Measurements from ENCODE around the gene DIS3L2. TPM values are rescaled to one million over a fixed set of nuclear protein-coding genes. Genes with fewer than 3 reads are reported as not detected.

DIS3L2 gene
- total and polyA plus RNA-seq, 12 donors: 20.0 to 54.7 (median 30.5) TPM

DNA sequence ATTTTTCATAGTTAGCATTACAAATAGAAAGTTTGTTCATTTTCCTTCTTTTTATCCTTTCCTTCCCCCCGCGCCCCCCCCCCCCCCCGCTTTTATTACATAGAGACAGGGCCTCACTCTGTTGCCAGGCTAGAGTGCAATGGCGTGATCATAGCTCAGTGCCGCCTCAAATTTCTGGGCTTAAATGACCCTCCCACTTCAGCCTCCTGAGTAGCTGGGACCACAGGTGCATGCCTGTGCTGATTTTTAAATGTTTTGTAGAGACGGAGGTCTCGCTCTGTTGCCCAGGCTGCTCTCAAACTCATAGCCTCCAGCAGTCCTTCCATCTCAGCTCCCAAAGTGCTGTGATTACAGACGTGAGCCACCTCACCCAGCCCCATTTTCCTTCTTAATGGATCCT is 325.8 kb downstream of the DIS3L2 start:
- H3K27me3 ChIP-seq: no peaks in the 10 kb centered on the region
- H3K4me3 ChIP-seq: no peak overlapping the region
- H3K9me3 ChIP-seq (replicated peaks in 1 of 3): no peaks in the 10 kb centered on the region
- no peaks in the 10 kb centered on the region for H3K36me3 ChIP-seq (replicated peaks in 1 of 2)
- WGBS, 4 donors: 86 to 92% (median 89%) methylated on average over 7 to 8 of the region's 8 CpGs
- intact Hi-C loops (cut with DNase I): no loop called here
- DNase-seq: no peak
- H3K27ac ChIP-seq: no peak overlapping the region
- H3K4me1 ChIP-seq (replicated peaks in 1 of 2): no peaks in the 10 kb centered on the region
- TF ChIP-seq, protein P1, sequence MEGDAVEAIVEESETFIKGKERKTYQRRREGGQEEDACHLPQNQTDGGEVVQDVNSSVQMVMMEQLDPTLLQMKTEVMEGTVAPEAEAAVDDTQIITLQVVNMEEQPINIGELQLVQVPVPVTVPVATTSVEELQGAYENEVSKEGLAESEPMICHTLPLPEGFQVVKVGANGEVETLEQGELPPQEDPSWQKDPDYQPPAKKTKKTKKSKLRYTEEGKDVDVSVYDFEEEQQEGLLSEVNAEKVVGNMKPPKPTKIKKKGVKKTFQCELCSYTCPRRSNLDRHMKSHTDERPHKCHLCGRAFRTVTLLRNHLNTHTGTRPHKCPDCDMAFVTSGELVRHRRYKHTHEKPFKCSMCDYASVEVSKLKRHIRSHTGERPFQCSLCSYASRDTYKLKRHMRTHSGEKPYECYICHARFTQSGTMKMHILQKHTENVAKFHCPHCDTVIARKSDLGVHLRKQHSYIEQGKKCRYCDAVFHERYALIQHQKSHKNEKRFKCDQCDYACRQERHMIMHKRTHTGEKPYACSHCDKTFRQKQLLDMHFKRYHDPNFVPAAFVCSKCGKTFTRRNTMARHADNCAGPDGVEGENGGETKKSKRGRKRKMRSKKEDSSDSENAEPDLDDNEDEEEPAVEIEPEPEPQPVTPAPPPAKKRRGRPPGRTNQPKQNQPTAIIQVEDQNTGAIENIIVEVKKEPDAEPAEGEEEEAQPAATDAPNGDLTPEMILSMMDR (IDR thresholded peaks at IDR 0.05): no peak
- no peak for TF ChIP-seq POLR2A (IDR thresholded peaks at IDR 0.05)

DNA sequence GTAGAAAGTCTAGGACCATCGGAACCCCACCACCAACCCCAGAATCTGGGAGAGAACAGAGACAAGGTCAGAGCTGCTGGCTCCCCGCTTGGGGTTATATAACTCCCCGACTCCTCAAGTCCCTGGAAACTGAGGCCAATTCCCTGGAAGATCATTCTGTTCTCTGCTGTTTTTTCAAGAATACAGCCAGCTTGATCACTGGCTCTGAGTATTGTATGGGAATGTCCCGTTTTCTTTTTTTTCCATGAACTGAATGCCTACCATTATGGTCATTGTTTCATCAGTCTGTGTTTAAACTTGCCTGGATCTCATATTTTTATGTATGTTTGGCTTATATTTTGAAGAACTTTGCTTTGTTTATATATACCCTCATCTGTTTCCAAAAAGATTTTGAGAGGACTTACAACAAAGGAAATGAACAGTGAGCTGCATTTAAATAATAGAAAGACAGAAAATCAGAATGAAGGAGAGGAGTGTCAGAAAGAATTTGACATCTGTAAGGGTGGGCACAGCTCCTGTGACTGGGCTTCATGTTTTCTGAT is 327.0 kb downstream of the DIS3L2 start:
- Histone ChIP-seq H3K36me3 (replicated peaks in 1 of 2) (no peaks in the 10 kb centered on the region), H3K4me3 (no peak overlapping the region), H3K9me3 (replicated peaks in 1 of 3) (no peaks in the 10 kb centered on the region), H3K27ac (no peak overlapping the region), H3K27me3 (no peaks in the 10 kb centered on the region), H3K4me1 (replicated peaks in 1 of 2) (no peaks in the 10 kb centered on the region)
- 85 to 90% (median 87%) methylated on average over 4 of the region's 4 CpGs for WGBS, 4 donors
- intact Hi-C loops (cut with DNase I): no loop called here
- DNase-seq: no peak
- no peak for TF ChIP-seq POLR2A (IDR thresholded peaks at IDR 0.05)
- TF ChIP-seq, protein P1 (IDR thresholded peaks at IDR 0.05): no peak

DNA sequence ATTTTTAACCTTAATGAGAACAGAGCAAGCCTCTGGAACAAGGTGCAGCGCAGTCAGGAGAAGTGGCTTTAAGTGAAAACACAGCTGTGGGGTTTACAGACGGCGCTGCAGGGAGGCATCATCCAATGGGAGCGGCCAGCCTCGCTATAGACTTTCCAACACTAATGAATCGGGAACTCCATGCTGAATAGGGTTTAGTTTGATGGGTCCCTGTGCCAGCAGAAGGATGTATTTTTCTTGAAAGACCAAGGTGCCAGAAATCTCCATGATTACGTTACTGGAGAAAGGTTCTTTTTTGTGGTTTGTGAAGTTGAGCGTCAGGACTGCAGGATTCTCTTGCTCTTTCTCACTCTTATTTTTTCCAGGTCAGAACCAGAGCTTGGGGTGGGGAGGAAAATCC is 329.2 kb downstream of the DIS3L2 start:
- H3K27me3 ChIP-seq: no peaks in the 10 kb centered on the region
- no peaks in the 10 kb centered on the region for H3K9me3 ChIP-seq (replicated peaks in 1 of 3)
- TF ChIP-seq, protein P1 (IDR thresholded peaks at IDR 0.05): no peak
- no peak for TF ChIP-seq POLR2A (IDR thresholded peaks at IDR 0.05)
- H3K4me1 ChIP-seq (replicated peaks in 1 of 2): no peaks in the 10 kb centered on the region
- DNase-seq: no peak
- H3K27ac ChIP-seq: no peak overlapping the region
- H3K36me3 ChIP-seq (replicated peaks in 1 of 2): no peaks in the 10 kb centered on the region
- no peak overlapping the region for H3K4me3 ChIP-seq
- 89 to 96% (median 95%) methylated on average over 8 of the region's 8 CpGs for WGBS, 4 donors
- intact Hi-C loops (cut with DNase I): no loop called here

DNA sequence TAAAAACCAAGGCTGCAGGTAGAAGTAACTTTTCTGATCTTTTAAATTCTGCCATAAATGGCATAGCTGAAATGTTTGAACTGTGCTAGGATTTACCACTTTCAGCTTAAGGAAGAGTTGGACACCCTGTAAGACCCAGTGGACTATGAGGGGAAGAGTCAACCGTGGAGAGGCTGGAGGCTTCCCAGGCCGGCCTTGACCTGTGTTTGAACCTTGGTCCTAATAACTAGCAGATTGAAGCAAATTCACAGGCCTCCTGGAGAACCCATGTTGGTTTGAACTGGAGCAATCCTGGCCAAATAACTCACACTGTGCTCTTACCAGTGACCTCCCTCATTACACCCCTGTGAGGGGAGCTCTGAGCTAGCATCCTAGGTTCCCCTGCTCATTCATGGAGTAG is 329.8 kb downstream of the DIS3L2 start:
- no peak for TF ChIP-seq POLR2A (IDR thresholded peaks at IDR 0.05)
- TF ChIP-seq, protein P1 (IDR thresholded peaks at IDR 0.05): no peak
- Histone ChIP-seq H3K9me3 (replicated peaks in 1 of 3) (no peaks in the 10 kb centered on the region), H3K27ac (no peak overlapping the region), H3K36me3 (replicated peaks in 1 of 2) (no peaks in the 10 kb centered on the region), H3K4me3 (no peak overlapping the region), H3K4me1 (replicated peaks in 1 of 2) (no peaks in the 10 kb centered on the region), H3K27me3 (no peaks in the 10 kb centered on the region)
- 63 to 80% (median 66%) methylated on average over 2 of the region's 2 CpGs for WGBS, 4 donors
- no peak for DNase-seq
- intact Hi-C loops (cut with DNase I): no loop called here
